Karpas-422 (cell line): Measurements from ENCODE around the gene RGS9BP. TPM values are rescaled to one million over a fixed set of nuclear protein-coding genes. Genes with fewer than 3 reads are reported as not detected.
"Not testable (repeated sequence)": the region's sequence is repeated elsewhere in the genome, so short reads cannot be mapped to it uniquely, and the experiment has no call there.

Experiments used
- DNase-seq: peaks from one replicate; pipeline ENCODE4 v3.0.0-alpha.2; 2015
- H2AFZ ChIP-seq: fragments of 200-600 bp; sonication (generic); 2 replicates; pipeline ENCODE4 v1.6.1; 2014; ENCODE audit warnings: antibody characterized with exemption, low read length, mixed read lengths
- H3K27ac ChIP-seq: fragments of 200-600 bp; sonication (generic); 2 replicates; pipeline ENCODE4 v1.5.1; 2014; ENCODE audit warnings: mild to moderate bottlenecking, low read length, moderate library complexity
- H3K27me3 ChIP-seq: fragments of 200-600 bp; sonication (generic); 2 replicates; pipeline ENCODE4 v1.6.1; 2014; ENCODE audit warnings: low read length, mixed read lengths
- H3K36me3 ChIP-seq: fragments of 200-600 bp; sonication (generic); 2 replicates; pipeline ENCODE4 v1.6.1; 2014; ENCODE audit warnings: low read length, mixed read lengths; ENCODE audit not compliant: insufficient read depth
- H3K4me1 ChIP-seq: fragments of 200-600 bp; sonication (generic); 2 replicates; pipeline ENCODE4 v1.6.1; 2014; ENCODE audit warnings: mild to moderate bottlenecking, low read length, mixed read lengths
- H3K4me2 ChIP-seq: fragments of 200-600 bp; sonication (generic); 2 replicates; pipeline ENCODE4 v1.6.1; 2014; ENCODE audit warnings: low read length, low read depth, mild to moderate bottlenecking; ENCODE audit not compliant: poor library complexity, severe bottlenecking
- H3K4me3 ChIP-seq: fragments of 200-600 bp; sonication (generic); 2 replicates; pipeline ENCODE4 v1.5.1; 2014; ENCODE audit warnings: mild to moderate bottlenecking, antibody characterized with exemption, low read length, mixed read lengths
- H3K79me2 ChIP-seq: fragments of 200-600 bp; sonication (generic); 2 replicates; pipeline ENCODE4 v1.6.1; 2014; ENCODE audit warnings: mild to moderate bottlenecking, low read length, mixed read lengths
- H3K9ac ChIP-seq: fragments of 200-600 bp; sonication (generic); 2 replicates; pipeline ENCODE4 v1.6.0; 2014; ENCODE audit warnings: low read length
- H3K9me2 ChIP-seq: fragments of 200-600 bp; sonication (generic), shearing (Covaris generic); replicated peaks from 2 replicates; pipeline ENCODE4 v1.6.0; 2014; ENCODE audit warnings: mild to moderate bottlenecking, low read length, moderate library complexity; ENCODE audit not compliant: insufficient read depth
- H3K9me3 ChIP-seq: fragments of 300-700, 200-600 bp; sonication (generic); 2 replicates; pipeline ENCODE4 v1.6.1; 2014; ENCODE audit warnings: low read length, mixed read lengths
- H4K20me1 ChIP-seq: fragments of 200-600 bp; sonication (generic); 2 replicates; pipeline ENCODE4 v1.6.1; 2014; ENCODE audit warnings: mild to moderate bottlenecking, antibody characterized with exemption, low read length, low read depth; ENCODE audit not compliant: insufficient read depth
- total RNA-seq: library from RNA; depleted of rRNA; stranded (reverse); fragments of >200 nt; shearing (Covaris generic); gene quantifications from 2 replicates; pipeline ENCODE4 v1.2.3, GENCODE V29; 2014; ENCODE audit warnings: low replicate concordance

RGS9BP gene
- total RNA-seq, 1 experiment from 2014 or later = not detected

DNA sequence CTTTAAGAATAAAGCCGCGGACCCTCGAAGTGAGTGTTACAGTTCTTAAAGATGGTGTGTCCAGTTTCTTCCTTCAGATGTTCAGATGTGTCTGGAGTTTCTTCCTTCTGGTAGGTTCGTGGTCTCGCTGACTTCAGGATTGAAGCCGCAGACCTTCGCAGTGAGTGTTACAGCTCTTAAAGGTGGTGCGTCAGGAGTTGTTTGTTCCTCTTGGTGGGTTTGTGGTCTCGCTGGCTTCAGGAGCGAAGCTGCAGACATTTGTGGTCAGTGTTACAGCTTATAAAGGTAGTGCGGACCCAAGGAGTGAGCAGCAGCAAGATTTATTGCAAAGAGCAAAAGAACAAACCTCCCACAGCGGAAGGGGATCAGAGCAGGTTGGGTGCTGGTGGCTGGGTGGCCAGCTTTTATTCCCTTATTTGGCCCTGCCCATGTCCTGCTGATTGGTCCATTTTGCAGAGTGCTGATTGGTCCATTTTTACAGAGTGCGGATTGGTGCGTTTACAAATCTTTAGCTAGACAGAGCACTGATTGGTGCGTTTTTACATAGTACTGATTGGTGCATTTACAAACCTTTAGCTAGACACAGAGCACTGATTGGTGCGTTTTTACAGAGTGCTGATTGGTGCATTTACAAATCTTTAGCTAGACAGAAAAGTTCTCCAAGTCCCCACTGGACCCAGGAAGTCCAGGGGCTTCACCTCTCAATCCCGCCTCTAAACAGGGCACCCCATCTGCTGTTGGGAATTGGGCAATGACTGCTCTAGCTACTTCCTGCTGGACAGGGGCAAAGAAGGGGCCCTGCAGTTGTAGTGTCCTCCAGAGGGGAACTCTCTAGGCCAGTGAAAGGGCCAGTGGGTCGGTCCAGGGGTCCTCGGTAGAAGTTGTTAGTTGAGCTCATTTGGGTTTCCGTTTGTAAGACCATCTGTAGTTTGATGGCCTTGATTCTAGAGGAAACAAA, 17.8 kb downstream of the RGS9BP start:
- peaks cover 17% of the 10 kb centered on the region for H3K36me3 ChIP-seq
- peak; percentile 62 for DNase-seq
- H3K79me2 ChIP-seq = peaks cover 58% of the 10 kb centered on the region
- H3K4me3 ChIP-seq = peak overlapping the region; percentile 70
- H3K4me1 ChIP-seq = peaks cover 32% of the 10 kb centered on the region
- not testable (repeated sequence) for H3K27ac ChIP-seq, H3K9me3 ChIP-seq, H4K20me1 ChIP-seq, H2AFZ ChIP-seq, H3K9me2 ChIP-seq, H3K27me3 ChIP-seq
- peak overlapping the region; percentile 70 for H3K4me2 ChIP-seq
- H3K9ac ChIP-seq = peak overlapping the region; percentile 94; the same call in 1 of the 2 replicates

DNA sequence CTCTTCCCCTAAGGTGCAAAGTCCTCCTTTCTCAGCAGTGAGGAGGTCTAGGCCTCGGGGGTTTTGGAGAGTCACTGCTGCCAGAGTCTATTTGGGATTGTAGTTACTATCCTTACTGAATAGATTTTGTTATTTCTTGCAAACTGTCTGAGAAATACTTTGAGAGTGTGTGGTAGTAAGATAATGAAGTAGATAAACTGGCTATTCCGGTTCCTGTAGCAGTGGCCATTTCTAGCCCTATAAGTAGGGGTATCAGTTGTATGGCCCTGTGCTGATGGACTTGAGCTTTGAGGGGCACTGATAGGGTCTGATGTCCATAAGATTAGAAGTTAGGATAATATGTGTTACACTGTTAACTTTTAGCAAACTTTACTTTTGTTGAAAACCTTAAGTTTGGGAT, 18.7 kb downstream of the RGS9BP start:
- Histone ChIP-seq H3K36me3 (peaks cover 24% of the 10 kb centered on the region), H3K4me2 (peak overlapping the region; percentile 70), H3K4me3 (peak overlapping the region; percentile 34; the same call in 1 of the 2 replicates), H3K4me1 (peaks cover 32% of the 10 kb centered on the region), H3K79me2 (peaks cover 65% of the 10 kb centered on the region)
- not testable (repeated sequence) for H4K20me1 ChIP-seq, H3K27ac ChIP-seq, H3K9ac ChIP-seq, DNase-seq, H3K9me3 ChIP-seq, H2AFZ ChIP-seq, H3K9me2 ChIP-seq, H3K27me3 ChIP-seq

DNA sequence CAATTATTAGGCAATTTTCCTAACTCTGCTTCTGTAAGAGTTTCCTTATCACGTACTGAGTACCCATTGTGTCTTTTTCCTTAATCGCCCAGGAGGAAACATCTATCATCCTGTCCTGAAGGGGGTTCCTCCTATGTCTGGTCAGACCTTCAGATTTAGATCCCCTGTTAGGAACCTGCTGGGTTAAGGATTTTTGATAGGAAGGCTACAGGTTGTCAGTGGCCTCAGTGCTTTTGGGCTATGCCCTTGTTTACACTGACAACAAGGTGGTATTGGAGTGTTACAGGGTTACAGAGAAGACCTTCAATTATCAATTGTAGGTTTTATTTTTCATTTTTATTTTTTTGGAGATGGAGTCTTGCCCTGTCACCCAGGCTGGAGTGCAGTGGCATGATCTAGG, 19.2 kb downstream of the RGS9BP start:
- peaks cover 29% of the 10 kb centered on the region for H3K4me1 ChIP-seq
- H2AFZ ChIP-seq, H3K4me3 ChIP-seq: not testable (repeated sequence)

DNA sequence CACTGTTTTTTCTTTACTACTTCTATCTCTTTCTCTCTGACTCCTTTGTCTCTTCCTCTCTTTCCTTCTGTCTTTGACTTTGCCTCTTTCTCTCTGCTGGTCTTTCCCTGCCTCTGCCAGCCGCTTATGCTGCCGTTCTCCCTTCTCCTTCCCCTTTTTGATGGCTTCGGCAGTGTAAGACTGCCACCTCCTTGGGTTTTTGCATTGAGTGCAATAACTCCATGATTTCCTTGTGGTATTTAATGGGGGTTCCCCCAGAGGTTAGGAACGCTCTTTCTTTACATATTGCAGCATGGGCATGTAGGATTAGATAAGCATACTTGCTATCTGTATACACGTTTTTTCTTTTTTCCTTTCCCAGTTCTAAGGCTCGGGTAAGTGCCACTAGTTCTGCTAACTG, 19.9 kb downstream of the RGS9BP start:
- H3K4me1 ChIP-seq = peaks cover 24% of the 10 kb centered on the region
- H3K4me2 ChIP-seq, H3K27me3 ChIP-seq, H3K9me2 ChIP-seq, H3K4me3 ChIP-seq, H3K9me3 ChIP-seq, H2AFZ ChIP-seq, H3K27ac ChIP-seq, H4K20me1 ChIP-seq, H3K9ac ChIP-seq, DNase-seq: not testable (repeated sequence)
- H3K79me2 ChIP-seq = peaks cover 74% of the 10 kb centered on the region
- H3K36me3 ChIP-seq = peaks cover 34% of the 10 kb centered on the region

More for the DNA sequence above, 19.2 kb downstream of the RGS9BP start:
- Histone ChIP-seq H3K79me2 (peaks cover 70% of the 10 kb centered on the region), H3K36me3 (peaks cover 29% of the 10 kb centered on the region)
- not testable (repeated sequence) for H3K9me2 ChIP-seq, H3K9ac ChIP-seq, H4K20me1 ChIP-seq, H3K9me3 ChIP-seq, DNase-seq, H3K4me2 ChIP-seq, H3K27ac ChIP-seq, H3K27me3 ChIP-seq

DNA sequence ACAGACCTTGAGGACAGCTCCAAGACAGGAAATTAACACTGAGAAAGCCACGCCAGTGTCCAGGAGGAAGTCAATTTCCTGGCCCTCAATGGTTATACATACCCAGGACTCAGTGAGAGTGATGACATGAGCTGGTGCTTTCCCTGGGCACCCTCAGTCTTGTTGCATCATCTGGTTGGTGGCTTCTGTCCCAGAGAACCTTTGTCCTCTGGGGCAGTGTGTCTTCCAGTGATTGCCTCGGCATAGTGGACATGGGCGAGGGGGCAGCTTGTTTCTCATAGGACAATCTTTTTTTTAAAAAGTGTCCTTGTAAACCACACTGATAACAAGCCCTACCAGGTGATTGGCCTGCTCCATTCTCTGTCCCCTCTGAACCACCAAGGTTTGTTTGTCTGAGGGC, 21.1 kb downstream of the RGS9BP start:
- H3K9ac ChIP-seq, H3K27ac ChIP-seq, H3K9me3 ChIP-seq, H3K27me3 ChIP-seq, DNase-seq, H4K20me1 ChIP-seq, H2AFZ ChIP-seq, H3K4me3 ChIP-seq, H3K4me2 ChIP-seq, H3K9me2 ChIP-seq: not testable (repeated sequence)
- H3K36me3 ChIP-seq = peaks cover 45% of the 10 kb centered on the region
- H3K79me2 ChIP-seq = peaks cover 87% of the 10 kb centered on the region
- H3K4me1 ChIP-seq = peaks cover 13% of the 10 kb centered on the region

DNA sequence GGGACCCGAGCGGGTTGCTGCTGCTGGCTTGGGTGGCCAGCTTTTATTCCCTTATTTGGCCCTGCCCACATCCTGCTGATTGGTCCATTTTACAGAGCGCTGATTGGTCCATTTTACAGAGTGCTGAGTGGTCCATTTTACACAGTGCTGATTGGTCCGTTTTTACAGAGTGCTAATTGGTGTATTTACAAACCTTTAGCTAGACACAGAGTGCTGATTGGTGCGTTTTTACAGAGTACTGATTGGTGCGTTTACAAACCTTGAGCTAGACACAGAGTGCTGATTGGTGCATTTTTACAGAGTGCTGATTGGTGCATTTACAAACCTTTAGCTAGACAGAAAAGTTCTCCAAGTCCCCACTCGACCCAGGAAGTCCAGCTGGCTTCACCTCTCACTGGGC, 24.5 kb downstream of the RGS9BP start:
- peaks cover 85% of the 10 kb centered on the region for H3K79me2 ChIP-seq
- not testable (repeated sequence) for H3K27me3 ChIP-seq

DNA sequence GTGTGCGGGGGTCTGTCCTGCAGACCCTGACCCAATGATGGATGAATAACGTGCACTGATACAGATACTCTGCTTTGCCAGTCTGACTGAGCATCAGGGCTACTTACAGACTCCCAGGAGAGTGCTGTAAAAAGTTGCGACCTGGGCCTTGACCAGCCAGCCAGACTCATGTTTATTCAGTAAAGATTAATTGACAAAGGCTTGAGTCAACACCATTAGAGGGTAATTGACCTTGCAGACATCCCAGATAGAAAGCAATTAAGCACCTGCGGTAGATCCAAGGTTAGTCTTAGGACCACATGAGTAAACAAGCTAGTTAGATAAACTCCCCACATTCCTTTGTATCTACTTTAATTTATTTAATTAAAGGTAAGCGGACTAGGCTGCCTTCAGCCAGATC, 26.4 kb downstream of the RGS9BP start:
- Histone ChIP-seq H3K9ac (no peak overlapping the region), H4K20me1 (no peaks in the 10 kb centered on the region), H3K27me3 (no peaks in the 10 kb centered on the region), H3K4me2 (no peak overlapping the region), H3K79me2 (peaks cover 87% of the 10 kb centered on the region), H2AFZ (no peak overlapping the region), H3K4me1 (no peaks in the 10 kb centered on the region), H3K9me3 (peaks cover 6% of the 10 kb centered on the region), H3K27ac (no peak overlapping the region), H3K36me3 (peaks cover 62% of the 10 kb centered on the region), H3K9me2 (no peaks in the 10 kb centered on the region), H3K4me3 (no peak overlapping the region)
- DNase-seq = no peak

More for the DNA sequence above, 24.5 kb downstream of the RGS9BP start:
- not testable (repeated sequence) for H3K9ac ChIP-seq, H3K9me3 ChIP-seq, H3K4me3 ChIP-seq, DNase-seq, H4K20me1 ChIP-seq, H3K27ac ChIP-seq, H3K9me2 ChIP-seq, H3K4me1 ChIP-seq, H2AFZ ChIP-seq, H3K4me2 ChIP-seq
- H3K36me3 ChIP-seq = peaks cover 67% of the 10 kb centered on the region

DNA sequence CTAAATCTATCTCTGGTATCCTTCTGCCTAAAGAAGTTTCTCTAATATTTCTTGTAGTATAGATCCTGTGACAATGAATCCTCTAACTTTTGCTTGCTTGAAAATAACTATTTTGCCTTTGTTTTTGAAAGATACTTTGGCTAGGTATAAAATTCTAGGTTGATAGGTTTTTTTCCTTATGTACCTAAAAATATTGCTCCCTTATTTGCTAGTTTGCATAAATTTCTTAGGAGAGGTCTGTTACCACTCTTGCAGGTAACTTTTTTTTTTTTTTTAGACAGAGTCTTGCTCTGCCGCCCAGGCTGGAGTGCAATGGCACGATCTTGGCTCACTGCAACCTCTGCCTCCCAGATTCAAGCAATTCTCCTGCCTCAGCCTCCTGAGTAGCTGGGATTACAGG, 28.4 kb downstream of the RGS9BP start:
- H3K79me2 ChIP-seq = peaks cover 76% of the 10 kb centered on the region

More for the DNA sequence above, 28.4 kb downstream of the RGS9BP start:
- H3K27ac ChIP-seq, H2AFZ ChIP-seq, H3K9me2 ChIP-seq, H3K4me1 ChIP-seq, H3K4me2 ChIP-seq, DNase-seq, H3K4me3 ChIP-seq, H3K9me3 ChIP-seq, H3K27me3 ChIP-seq, H4K20me1 ChIP-seq, H3K9ac ChIP-seq: not testable (repeated sequence)
- H3K36me3 ChIP-seq = peaks cover 48% of the 10 kb centered on the region
